D721Med (cell line): ENCODE results near the gene TMEM170B.

Experiments
- DNase-seq: peaks from one replicate; pipeline ENCODE4 v3.0.0; 2011; ENCODE audit warnings: low spot score; ENCODE audit not compliant: insufficient read length
- FAIRE-seq: peaks from 2 replicates; lab custom pipeline; 2011; peaks lifted over from hg19 to GRCh38; lab: Jason Lieb, UNC
- CTCF ChIP-seq: IDR thresholded peaks from 2 replicates; pipeline ENCODE4 v1.5.1; 2012; ENCODE audit warnings: mild to moderate bottlenecking, control low read depth; ENCODE audit not compliant: insufficient read depth; ENCODE audit errors: missing control alignments

The TMEM170B gene

GRCh38 chr6:11509471-11509870 lies 28.1 kb upstream of the TMEM170B start:
- DNase-seq (no peak), FAIRE-seq (no peak)
- TF ChIP-seq CTCF = no peak

GRCh38 chr6:11514672-11515071 lies 22.9 kb upstream of the TMEM170B start:
- no peak for DNase-seq
- FAIRE-seq = no peak
- TF ChIP-seq CTCF = no peak

- TF ChIP-seq CTCF = no peak
- DNase-seq = no peak
- no peak for FAIRE-seq
Observed at GRCh38 chr6:11515763-11516162, 21.8 kb upstream of the TMEM170B start.

DNA sequence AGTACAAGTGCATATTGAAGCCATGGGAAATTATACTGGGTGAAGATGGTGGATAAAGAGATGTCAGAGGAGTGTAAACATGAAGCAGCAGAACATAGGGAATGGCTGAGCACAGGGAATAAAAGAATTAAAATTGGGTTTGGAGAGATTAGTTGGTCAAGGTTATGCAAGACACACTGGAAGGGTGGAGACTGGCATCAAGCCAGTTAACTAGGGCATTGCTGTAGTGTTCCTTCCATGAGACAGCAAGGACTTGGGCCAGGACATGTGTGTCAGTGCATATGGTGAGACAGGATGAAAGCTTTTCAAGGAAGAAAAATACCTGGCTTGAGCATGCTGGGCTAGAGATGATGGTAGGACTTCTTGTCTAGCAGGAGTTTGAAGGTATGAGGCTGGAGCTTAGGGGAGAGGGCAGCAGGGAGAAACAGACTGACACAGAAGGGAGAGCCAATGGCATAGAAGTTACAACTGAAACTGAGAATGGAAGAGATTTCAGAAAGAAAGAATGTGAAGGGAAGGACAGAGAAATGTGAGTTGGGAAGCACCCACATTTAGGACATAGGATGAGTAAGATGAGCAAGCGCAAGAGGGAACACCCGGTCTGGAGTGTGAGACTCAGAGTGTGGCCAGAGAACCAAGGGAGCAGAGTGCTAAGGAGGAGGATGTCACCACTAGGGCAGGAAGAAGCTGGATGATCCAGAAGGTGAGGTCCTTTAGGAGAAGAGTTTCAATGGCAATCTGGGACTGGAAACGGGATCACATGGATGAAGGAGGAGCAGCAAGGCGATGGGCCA lies 14.5 kb upstream of the TMEM170B start:
- FAIRE-seq (no peak), DNase-seq (no peak)
- TF ChIP-seq CTCF = no peak

DNA sequence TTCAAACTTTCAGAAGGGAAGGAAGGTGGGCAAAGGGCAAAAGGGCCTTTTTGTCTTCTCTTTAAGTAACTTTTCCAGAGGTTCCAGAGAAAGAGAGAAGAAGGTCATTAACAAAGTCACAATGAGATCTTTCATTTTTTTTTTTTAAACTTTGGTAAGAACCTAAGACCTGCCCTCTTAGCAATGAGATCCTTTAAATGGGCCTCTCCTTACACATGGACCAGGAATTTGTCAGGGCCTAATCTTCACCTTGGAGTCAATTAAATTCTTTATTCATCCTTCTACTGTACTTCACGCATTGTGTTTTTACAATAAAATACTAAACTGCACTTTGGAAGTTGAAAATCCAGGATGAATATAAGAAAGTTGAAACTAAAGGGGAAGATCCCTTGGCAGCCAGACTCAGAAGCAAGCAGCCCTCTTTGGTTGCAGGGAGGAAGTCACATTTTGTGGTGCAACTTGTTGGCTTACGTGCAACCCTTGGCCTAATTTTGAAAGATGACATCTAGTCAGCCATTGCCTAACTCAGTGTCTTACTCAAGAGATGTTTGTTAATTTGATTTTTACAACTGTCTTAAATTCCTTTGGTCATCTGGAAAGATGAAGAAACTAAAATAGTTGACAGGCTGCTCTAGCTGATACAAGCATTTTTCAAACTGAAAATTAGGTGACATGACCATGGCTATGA lies 11.9 kb upstream of the TMEM170B start:
- FAIRE-seq = no peak
- TF ChIP-seq CTCF = no peak

DNA sequence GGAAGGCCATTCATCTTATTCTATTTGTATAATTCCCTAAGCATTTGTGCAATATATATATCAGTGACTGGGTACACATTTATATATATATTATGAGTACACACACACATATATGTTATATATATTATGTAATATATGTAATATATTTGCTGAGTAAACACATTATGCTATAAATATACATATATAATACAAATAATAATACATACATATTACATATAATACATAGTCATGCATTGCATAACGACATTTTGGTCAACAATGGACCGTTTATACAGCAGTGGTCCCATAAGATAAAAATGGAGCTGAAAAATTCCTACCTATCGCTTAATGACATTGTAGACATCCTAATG lies 11.4 kb upstream of the TMEM170B start:
- FAIRE-seq (no peak), DNase-seq (no peak)
- no peak for TF ChIP-seq CTCF

More for the DNA sequence above, 11.9 kb upstream of the TMEM170B start:
- DNase-seq = no peak
